Measurements from ENCODE around the gene SIDT1.

SIDT1 gene

DNA sequence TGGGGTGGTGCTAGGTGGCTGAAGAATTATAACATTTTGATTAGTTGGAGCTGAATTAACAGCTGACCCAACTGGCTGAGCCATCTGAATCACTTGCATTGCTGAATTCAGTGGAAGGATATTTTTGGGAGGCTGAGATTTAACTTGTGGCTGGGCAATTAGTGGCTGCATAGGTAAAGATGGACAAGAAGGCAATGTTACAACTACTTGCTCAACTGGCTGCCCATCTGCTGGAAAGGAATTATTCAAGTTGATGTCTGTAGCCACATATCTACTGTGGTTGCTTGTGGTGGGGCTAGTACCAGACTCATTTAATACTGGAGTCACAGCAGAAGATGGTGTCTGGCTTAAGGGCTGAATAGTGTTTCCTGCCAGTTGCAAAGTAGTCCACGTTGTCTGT lies 127.6 kb downstream of the SIDT1 start:
- Histone ChIP-seq H3K9ac (ENCODE audit: low read depth, low read length, poor library complexity, severe bottlenecking) (no peak overlapping the region), H3K9me2 (replicated peaks; ENCODE audit: low read depth, low read length) (no peaks in the 10 kb centered on the region), H3K79me2 (ENCODE audit: insufficient read depth, low read length) (no peaks in the 10 kb centered on the region), H3K27me3 (ENCODE audit: insufficient read depth, low read length, poor library complexity, severe bottlenecking) (no peaks in the 10 kb centered on the region), H3K4me3 (ENCODE audit: low read length, poor library complexity, severe bottlenecking) (no peak overlapping the region), H3K4me1 (ENCODE audit: insufficient read depth, low read length, poor library complexity, severe bottlenecking) (peaks cover 2% of the 10 kb centered on the region), H4K20me1 (ENCODE audit: insufficient read depth, low read length, poor library complexity, severe bottlenecking) (no peaks in the 10 kb centered on the region), H3K9me3 (ENCODE audit: insufficient read depth, low read depth, low read length) (no peaks in the 10 kb centered on the region), H3K36me3 (ENCODE audit: insufficient read depth, low read length) (peaks cover 56% of the 10 kb centered on the region), H3F3A (ENCODE audit: low read depth) (no peaks in the 10 kb centered on the region), H3K4me2 (ENCODE audit: low read depth, low read length, poor library complexity, severe bottlenecking) (no peak overlapping the region), H2AFZ (ENCODE audit: low read length) (no peak overlapping the region)
- TF ChIP-seq CTCF (conservative IDR thresholded peaks at IDR 0.05; ENCODE audit: low read length) (no peak), EZH2phosphoT487 (IDR thresholded peaks at IDR 0.05; ENCODE audit: borderline replicate concordance) (no peak)

- Histone ChIP-seq H3K9me2 (replicated peaks; ENCODE audit: low read depth, low read length) (no peaks in the 10 kb centered on the region), H3K27me3 (ENCODE audit: insufficient read depth, low read length, poor library complexity, severe bottlenecking) (no peaks in the 10 kb centered on the region), H3K4me1 (ENCODE audit: insufficient read depth, low read length, poor library complexity, severe bottlenecking) (peaks cover 3% of the 10 kb centered on the region), H3F3A (ENCODE audit: low read depth) (no peaks in the 10 kb centered on the region), H3K9me3 (ENCODE audit: insufficient read depth, low read depth, low read length) (no peaks in the 10 kb centered on the region), H2AFZ (ENCODE audit: low read length) (no peak overlapping the region), H4K20me1 (ENCODE audit: insufficient read depth, low read length, poor library complexity, severe bottlenecking) (no peaks in the 10 kb centered on the region), H3K36me3 (ENCODE audit: insufficient read depth, low read length) (peaks cover 59% of the 10 kb centered on the region), H3K9ac (ENCODE audit: low read depth, low read length, poor library complexity, severe bottlenecking) (no peak overlapping the region), H3K79me2 (ENCODE audit: insufficient read depth, low read length) (no peaks in the 10 kb centered on the region), H3K4me3 (ENCODE audit: low read length, poor library complexity, severe bottlenecking) (no peak overlapping the region), H3K4me2 (ENCODE audit: low read depth, low read length, poor library complexity, severe bottlenecking) (no peak overlapping the region)
- TF ChIP-seq EZH2phosphoT487 (IDR thresholded peaks at IDR 0.05; ENCODE audit: borderline replicate concordance), result no peak
These were observed 128.1 kb downstream of the SIDT1 start for GRCh38 chr3:113660458-113660857.

GRCh38 chr3:113660896-113661295 lies 128.5 kb downstream of the SIDT1 start:
- Histone ChIP-seq H3K4me2 (ENCODE audit: low read depth, low read length, poor library complexity, severe bottlenecking) (no peak overlapping the region), H3K79me2 (ENCODE audit: insufficient read depth, low read length) (no peaks in the 10 kb centered on the region), H3K9me2 (replicated peaks; ENCODE audit: low read depth, low read length) (no peaks in the 10 kb centered on the region), H3F3A (ENCODE audit: low read depth) (no peaks in the 10 kb centered on the region), H3K4me1 (ENCODE audit: insufficient read depth, low read length, poor library complexity, severe bottlenecking) (peaks cover 3% of the 10 kb centered on the region), H3K36me3 (ENCODE audit: insufficient read depth, low read length) (peaks cover 59% of the 10 kb centered on the region), H3K4me3 (ENCODE audit: low read length, poor library complexity, severe bottlenecking) (no peak overlapping the region), H3K9me3 (ENCODE audit: insufficient read depth, low read depth, low read length) (no peaks in the 10 kb centered on the region), H4K20me1 (ENCODE audit: insufficient read depth, low read length, poor library complexity, severe bottlenecking) (no peaks in the 10 kb centered on the region), H3K27me3 (ENCODE audit: insufficient read depth, low read length, poor library complexity, severe bottlenecking) (no peaks in the 10 kb centered on the region), H2AFZ (ENCODE audit: low read length) (no peak overlapping the region), H3K9ac (ENCODE audit: low read depth, low read length, poor library complexity, severe bottlenecking) (no peak overlapping the region)
- no peak for TF ChIP-seq CTCF (conservative IDR thresholded peaks at IDR 0.05; ENCODE audit: low read length)

DNA sequence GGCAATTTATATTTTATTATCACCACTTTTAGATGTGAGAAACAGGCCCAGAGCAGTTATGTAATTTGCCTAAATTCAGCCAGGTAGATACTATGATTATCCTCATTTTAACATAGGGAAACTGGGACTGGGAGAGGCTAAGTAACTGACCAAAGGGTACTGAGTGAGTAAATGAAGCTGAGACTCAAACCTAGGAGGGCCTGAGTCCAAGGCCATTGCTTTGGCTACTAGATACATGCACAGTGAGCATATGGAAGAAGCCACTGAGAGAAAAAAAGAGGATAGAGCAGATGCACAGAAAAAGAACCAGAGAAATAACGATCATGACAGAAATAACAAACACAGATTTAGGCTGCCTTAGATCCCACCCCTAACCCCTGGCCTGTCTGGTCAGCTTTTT lies 130.5 kb downstream of the SIDT1 start:
- no peaks in the 10 kb centered on the region for H3F3A ChIP-seq (ENCODE audit: low read depth)
- peaks cover 13% of the 10 kb centered on the region for H3K4me1 ChIP-seq (ENCODE audit: insufficient read depth, low read length, poor library complexity, severe bottlenecking)
- no peaks in the 10 kb centered on the region for H3K79me2 ChIP-seq (ENCODE audit: insufficient read depth, low read length)
- TF ChIP-seq CTCF (conservative IDR thresholded peaks at IDR 0.05; ENCODE audit: low read length), result no peak
- TF ChIP-seq EZH2phosphoT487 (IDR thresholded peaks at IDR 0.05; ENCODE audit: borderline replicate concordance), result no peak
- no peaks in the 10 kb centered on the region for H3K27me3 ChIP-seq (ENCODE audit: insufficient read depth, low read length, poor library complexity, severe bottlenecking)
- H3K4me2 ChIP-seq (ENCODE audit: low read depth, low read length, poor library complexity, severe bottlenecking), result no peak overlapping the region
- no peaks in the 10 kb centered on the region for H4K20me1 ChIP-seq (ENCODE audit: insufficient read depth, low read length, poor library complexity, severe bottlenecking)
- no peak overlapping the region for H3K4me3 ChIP-seq (ENCODE audit: low read length, poor library complexity, severe bottlenecking)
- H3K9me3 ChIP-seq (ENCODE audit: insufficient read depth, low read depth, low read length), result no peaks in the 10 kb centered on the region
- H3K9ac ChIP-seq (ENCODE audit: low read depth, low read length, poor library complexity, severe bottlenecking), result no peak overlapping the region
- H3K36me3 ChIP-seq (ENCODE audit: insufficient read depth, low read length), result peaks cover 54% of the 10 kb centered on the region
- no peaks in the 10 kb centered on the region for H3K9me2 ChIP-seq (replicated peaks; ENCODE audit: low read depth, low read length)
- H2AFZ ChIP-seq (ENCODE audit: low read length), result no peak overlapping the region
